ENCODE data around the gene CERS1.

Gene CERS1

DNA sequence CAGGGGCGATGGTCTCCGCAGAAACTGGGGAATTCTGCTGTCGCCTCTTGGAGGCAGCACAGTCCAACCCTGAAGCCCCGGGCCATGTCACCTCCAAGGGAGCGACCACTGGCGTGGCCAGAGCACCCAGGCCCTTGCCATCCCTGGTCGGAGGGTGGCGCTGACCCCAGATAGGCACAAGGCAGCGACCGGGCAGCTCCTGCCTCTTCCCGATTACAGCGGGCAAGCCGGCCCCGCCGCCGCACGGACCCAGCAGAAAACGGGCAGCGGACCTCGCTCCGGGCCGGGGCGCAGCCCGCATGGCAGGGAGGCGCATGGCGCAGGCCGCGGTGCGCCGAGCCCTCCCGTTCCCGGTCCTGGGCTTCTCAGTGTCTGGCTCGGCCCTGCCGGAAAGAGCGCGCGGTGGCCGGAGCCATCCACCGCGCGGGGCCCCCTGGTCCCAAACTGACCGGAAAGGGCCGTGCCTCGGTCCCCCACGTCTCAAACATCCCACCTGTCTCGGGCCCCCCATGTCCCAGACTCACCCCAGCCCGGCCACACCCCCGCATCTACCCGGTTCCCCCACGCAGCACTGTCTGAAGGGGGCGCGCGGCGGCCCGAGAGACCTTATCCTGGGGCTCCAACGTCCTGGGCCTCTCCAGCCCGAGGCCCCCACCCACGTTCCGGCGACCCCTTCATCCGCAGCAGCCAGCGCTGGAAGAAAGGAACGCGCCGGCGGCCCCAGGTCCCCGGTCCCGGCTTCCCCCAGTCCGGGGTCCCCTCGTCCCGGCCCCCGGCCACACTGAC, 727 bp downstream of the CERS1 start:
- Histone ChIP-seq H3K4me3 (ENCODE audit: low read length, poor library complexity, severe bottlenecking) (no peak overlapping the region), H3K36me3 (ENCODE audit: insufficient read depth, low read length) (no peaks in the 10 kb centered on the region), H3K9ac (ENCODE audit: low read depth, low read length, poor library complexity, severe bottlenecking) (no peak overlapping the region), H3K9me3 (ENCODE audit: insufficient read depth, low read depth, low read length) (no peaks in the 10 kb centered on the region), H3K9me2 (replicated peaks; ENCODE audit: low read depth, low read length) (no peaks in the 10 kb centered on the region), H3F3A (ENCODE audit: low read depth) (no peaks in the 10 kb centered on the region), H3K79me2 (ENCODE audit: insufficient read depth, low read length) (no peaks in the 10 kb centered on the region), H3K27me3 (ENCODE audit: insufficient read depth, low read length, poor library complexity, severe bottlenecking) (no peaks in the 10 kb centered on the region), H3K4me1 (ENCODE audit: insufficient read depth, low read length, poor library complexity, severe bottlenecking) (no peaks in the 10 kb centered on the region), H4K20me1 (ENCODE audit: insufficient read depth, low read length, poor library complexity, severe bottlenecking) (no peaks in the 10 kb centered on the region), H3K4me2 (ENCODE audit: low read depth, low read length, poor library complexity, severe bottlenecking) (no peak overlapping the region), H2AFZ (ENCODE audit: low read length) (no peak overlapping the region)
- TF ChIP-seq, protein P1, sequence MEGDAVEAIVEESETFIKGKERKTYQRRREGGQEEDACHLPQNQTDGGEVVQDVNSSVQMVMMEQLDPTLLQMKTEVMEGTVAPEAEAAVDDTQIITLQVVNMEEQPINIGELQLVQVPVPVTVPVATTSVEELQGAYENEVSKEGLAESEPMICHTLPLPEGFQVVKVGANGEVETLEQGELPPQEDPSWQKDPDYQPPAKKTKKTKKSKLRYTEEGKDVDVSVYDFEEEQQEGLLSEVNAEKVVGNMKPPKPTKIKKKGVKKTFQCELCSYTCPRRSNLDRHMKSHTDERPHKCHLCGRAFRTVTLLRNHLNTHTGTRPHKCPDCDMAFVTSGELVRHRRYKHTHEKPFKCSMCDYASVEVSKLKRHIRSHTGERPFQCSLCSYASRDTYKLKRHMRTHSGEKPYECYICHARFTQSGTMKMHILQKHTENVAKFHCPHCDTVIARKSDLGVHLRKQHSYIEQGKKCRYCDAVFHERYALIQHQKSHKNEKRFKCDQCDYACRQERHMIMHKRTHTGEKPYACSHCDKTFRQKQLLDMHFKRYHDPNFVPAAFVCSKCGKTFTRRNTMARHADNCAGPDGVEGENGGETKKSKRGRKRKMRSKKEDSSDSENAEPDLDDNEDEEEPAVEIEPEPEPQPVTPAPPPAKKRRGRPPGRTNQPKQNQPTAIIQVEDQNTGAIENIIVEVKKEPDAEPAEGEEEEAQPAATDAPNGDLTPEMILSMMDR (conservative IDR thresholded peaks at IDR 0.05; ENCODE audit: low read length): no peak
- no peak for TF ChIP-seq EZH2phosphoT487 (IDR thresholded peaks at IDR 0.05; ENCODE audit: borderline replicate concordance)

DNA sequence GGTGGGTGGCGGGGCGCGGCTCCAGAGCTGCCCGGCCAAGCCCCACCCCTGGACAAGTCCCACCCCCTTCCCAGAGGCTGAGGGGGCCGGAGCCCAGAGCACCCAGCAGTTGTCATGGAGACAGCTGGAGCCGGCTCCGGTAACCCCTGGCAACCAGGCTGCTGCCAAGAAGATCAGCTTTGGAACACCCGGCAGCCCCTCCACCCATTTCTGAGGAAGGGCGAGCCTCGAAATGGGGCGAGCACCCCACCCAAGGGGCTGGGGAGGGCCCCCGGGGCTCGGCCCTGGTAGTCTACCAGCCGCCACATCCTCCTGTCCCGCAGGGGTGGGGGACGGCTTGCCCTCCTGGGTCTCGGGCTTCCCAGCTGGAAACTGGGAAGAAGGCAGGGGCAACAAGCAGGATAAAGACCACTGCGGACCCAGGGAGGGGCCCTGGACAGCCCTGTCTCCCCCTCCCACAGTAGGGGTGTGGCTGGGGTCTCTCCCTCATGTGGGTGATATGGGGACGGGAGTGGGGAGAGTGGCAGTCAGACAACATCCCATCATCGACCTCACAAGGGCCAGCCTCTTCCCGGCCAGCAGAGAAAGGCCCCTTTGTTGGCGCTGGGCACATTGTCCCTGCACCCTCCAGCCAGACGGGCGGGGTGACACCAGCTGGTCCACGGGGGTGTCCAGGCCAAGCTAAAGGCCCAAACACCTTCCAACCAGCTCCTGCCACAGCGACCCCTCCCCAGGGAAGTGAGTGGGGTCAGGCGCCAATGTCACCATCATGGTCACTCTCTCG, 1.5 kb downstream of the CERS1 start:
- Histone ChIP-seq H3K4me2 (ENCODE audit: low read depth, low read length, poor library complexity, severe bottlenecking) (no peak overlapping the region), H3K9me3 (ENCODE audit: insufficient read depth, low read depth, low read length) (no peaks in the 10 kb centered on the region), H2AFZ (ENCODE audit: low read length) (no peak overlapping the region), H3K79me2 (ENCODE audit: insufficient read depth, low read length) (no peaks in the 10 kb centered on the region), H3K27me3 (ENCODE audit: insufficient read depth, low read length, poor library complexity, severe bottlenecking) (no peaks in the 10 kb centered on the region), H3F3A (ENCODE audit: low read depth) (no peaks in the 10 kb centered on the region), H3K9me2 (replicated peaks; ENCODE audit: low read depth, low read length) (no peaks in the 10 kb centered on the region), H3K36me3 (ENCODE audit: insufficient read depth, low read length) (no peaks in the 10 kb centered on the region), H4K20me1 (ENCODE audit: insufficient read depth, low read length, poor library complexity, severe bottlenecking) (no peaks in the 10 kb centered on the region), H3K4me3 (ENCODE audit: low read length, poor library complexity, severe bottlenecking) (no peak overlapping the region), H3K4me1 (ENCODE audit: insufficient read depth, low read length, poor library complexity, severe bottlenecking) (no peaks in the 10 kb centered on the region), H3K9ac (ENCODE audit: low read depth, low read length, poor library complexity, severe bottlenecking) (no peak overlapping the region)
- no peak for TF ChIP-seq EZH2phosphoT487 (IDR thresholded peaks at IDR 0.05; ENCODE audit: borderline replicate concordance)
- TF ChIP-seq, protein P1 (conservative IDR thresholded peaks at IDR 0.05; ENCODE audit: low read length): no peak

DNA sequence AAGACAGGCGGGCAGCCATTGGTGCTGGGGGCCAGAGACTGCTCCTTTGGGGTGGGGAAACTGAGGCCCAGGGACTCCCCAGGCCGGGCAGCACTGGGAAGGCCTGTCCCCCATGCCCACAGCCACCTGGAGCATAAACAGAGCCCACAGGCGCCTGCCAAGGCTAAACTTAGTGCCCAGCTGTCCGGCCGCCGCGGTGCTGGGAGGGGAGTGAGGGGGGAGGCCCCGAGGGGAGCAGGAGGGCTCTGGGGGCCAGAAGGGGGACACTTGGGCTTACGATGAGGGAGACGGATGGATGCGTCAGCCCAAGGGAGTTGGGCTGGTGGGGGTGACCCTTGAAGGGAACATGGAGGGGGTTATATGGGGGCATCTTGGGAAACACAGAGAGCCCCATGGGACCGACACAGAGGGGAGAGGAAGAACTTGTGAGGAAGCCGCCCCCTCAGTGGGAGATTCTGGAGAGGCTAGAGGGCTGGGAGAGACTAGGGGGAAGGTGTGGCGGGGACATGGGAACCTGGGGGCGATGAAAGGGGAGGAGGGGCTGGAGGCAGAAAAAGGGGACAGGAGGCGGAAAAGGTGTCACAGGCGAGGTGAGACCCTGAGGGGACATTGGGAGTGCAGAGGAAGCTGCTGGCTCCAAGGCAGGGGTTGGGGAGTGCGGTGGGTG, 2.2 kb downstream of the CERS1 start:
- Histone ChIP-seq H3K79me2 (ENCODE audit: insufficient read depth, low read length) (no peaks in the 10 kb centered on the region), H3K4me2 (ENCODE audit: low read depth, low read length, poor library complexity, severe bottlenecking) (no peak overlapping the region), H3K4me3 (ENCODE audit: low read length, poor library complexity, severe bottlenecking) (no peak overlapping the region), H3K27me3 (ENCODE audit: insufficient read depth, low read length, poor library complexity, severe bottlenecking) (no peaks in the 10 kb centered on the region), H4K20me1 (ENCODE audit: insufficient read depth, low read length, poor library complexity, severe bottlenecking) (no peaks in the 10 kb centered on the region), H3K4me1 (ENCODE audit: insufficient read depth, low read length, poor library complexity, severe bottlenecking) (no peaks in the 10 kb centered on the region), H3F3A (ENCODE audit: low read depth) (no peaks in the 10 kb centered on the region), H3K9me2 (replicated peaks; ENCODE audit: low read depth, low read length) (no peaks in the 10 kb centered on the region), H3K9ac (ENCODE audit: low read depth, low read length, poor library complexity, severe bottlenecking) (no peak overlapping the region), H3K36me3 (ENCODE audit: insufficient read depth, low read length) (no peaks in the 10 kb centered on the region), H2AFZ (ENCODE audit: low read length) (no peak overlapping the region), H3K9me3 (ENCODE audit: insufficient read depth, low read depth, low read length) (no peaks in the 10 kb centered on the region)
- TF ChIP-seq, protein P1 (conservative IDR thresholded peaks at IDR 0.05; ENCODE audit: low read length): no peak
- TF ChIP-seq EZH2phosphoT487 (IDR thresholded peaks at IDR 0.05; ENCODE audit: borderline replicate concordance): no peak
